Measurements from ENCODE around the gene LIN7C. TPM values are rescaled to one million over a fixed set of nuclear protein-coding genes. Genes with fewer than 3 reads are reported as not detected.

Gene LIN7C, protein sequence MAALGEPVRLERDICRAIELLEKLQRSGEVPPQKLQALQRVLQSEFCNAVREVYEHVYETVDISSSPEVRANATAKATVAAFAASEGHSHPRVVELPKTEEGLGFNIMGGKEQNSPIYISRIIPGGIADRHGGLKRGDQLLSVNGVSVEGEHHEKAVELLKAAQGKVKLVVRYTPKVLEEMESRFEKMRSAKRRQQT
- 10 to 100 TPM; 41.0 to 51.4 (median 44.4) TPM for total RNA-seq

DNA sequence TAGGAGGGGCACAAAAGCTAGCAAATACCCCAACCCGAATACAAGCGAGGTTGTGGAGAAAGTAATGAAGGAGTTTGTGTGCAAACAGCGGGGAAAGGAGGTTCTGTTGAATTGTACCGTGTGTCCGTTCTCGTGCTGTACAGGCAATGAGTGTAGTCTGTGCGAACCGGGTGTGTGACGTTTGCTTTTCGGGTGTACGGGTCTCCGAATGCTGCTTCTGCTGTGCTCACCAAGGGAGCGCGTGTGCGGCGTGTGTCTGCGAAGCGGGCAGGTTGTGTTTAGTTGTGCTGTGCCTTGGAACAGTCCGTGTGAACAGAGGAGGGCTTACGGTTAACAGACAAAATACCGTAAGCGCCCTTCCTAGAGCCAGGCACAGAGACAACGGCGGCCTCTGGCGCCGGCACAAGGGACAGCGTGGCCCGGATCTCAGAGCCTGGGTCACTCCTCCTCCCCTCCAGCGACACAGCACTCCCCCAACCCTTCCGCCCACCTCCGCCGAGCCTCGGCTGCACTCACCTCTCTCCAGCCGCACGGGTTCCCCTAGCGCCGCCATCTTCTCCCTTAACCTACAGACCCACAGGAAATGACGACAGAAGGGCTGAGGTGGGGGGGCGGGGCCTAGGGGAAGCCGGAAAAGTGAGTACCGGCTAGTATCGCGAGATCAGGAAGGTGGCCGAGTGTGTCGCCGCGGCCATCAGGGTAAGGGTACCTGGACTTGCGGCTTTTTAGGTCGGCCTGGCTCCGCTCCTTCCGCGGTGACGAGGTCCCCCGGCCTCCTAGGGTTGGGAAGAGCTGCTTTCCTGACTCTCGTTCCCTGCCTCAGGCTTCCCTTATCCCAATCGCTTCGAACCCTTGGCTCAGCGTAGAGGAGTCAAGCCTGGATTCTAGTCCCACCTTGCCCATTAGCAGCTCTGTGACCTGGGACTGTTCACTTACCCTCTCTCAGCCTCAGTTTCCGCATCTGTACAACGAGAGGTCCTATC is at the start of gene LIN7C:
Gene LIN7C (minus strand): TSS at position 570 of the 983 bp plus-strand sequence. CDS start 17 bp downstream, at position 553.
- Mint-ChIP-seq H3K9me3 (no peaks in the 10 kb centered on the region), H3K36me3 (ENCODE audit: insufficient read depth) (peaks cover 10% of the 10 kb centered on the region), H3K27me3 (ENCODE audit: low read depth) (no peaks in the 10 kb centered on the region), H3K4me3 (peak within 1 kb of the TSS; percentile 100), H3K4me1 (ENCODE audit: low read depth) (peaks cover 45% of the 10 kb centered on the region)
- peak; percentile 95 to 97 for ATAC-seq
- DNase-seq: peak; percentile 95

DNA sequence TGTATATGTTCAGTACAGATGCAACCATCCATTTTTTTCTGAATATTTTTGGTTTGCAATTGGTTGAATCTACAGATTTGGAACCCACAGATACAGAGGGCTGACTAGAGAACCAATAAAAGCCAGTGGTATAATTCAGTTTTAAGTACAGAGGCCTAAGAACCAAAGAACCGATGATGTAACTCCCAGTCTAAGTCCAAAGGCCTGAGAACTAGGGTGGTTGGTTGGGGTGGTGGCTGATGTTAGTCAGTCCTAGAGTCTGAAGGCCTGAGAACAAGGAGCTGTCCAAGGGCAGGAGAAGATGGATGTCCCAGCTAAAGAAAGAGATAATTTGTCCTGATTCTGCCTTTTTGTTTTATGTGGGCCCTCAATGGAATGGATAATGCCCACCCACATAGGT is 48.7 kb upstream of the LIN7C start:
- no peaks in the 10 kb centered on the region for H3K27me3 Mint-ChIP-seq (ENCODE audit: low read depth)
- no peak for ATAC-seq
- H3K9me3 Mint-ChIP-seq: peaks cover 3% of the 10 kb centered on the region

DNA sequence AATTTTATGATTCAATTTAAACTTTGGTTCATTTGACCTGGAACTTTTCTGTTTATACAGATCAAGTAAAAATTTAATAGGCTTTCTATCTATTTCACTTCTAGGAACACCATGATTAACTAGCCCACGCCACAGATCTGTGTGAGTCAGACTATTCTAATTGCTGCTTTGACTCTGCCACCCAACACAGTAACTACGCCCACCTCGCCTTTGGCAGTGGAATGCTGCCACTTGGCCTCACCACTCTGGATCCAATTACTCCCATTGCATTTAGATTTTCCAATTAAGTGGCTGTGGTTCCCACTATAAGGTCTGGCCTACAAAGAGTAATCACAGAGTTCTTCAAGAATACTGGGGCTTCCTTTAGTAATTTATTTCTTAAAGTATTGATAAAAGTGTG is 46.6 kb upstream of the LIN7C start:
- DNase-seq (no peak), ATAC-seq (no peak)
- Mint-ChIP-seq H3K4me1 (ENCODE audit: low read depth) (no peaks in the 10 kb centered on the region), H3K36me3 (ENCODE audit: insufficient read depth) (no peaks in the 10 kb centered on the region), H3K9me3 (no peaks in the 10 kb centered on the region), H3K27me3 (ENCODE audit: low read depth) (no peaks in the 10 kb centered on the region), H3K4me3 (no peak overlapping the region)

More for the DNA sequence above, 48.7 kb upstream of the LIN7C start:
- no peaks in the 10 kb centered on the region for H3K4me1 Mint-ChIP-seq (ENCODE audit: low read depth)
- H3K36me3 Mint-ChIP-seq (ENCODE audit: insufficient read depth): no peaks in the 10 kb centered on the region
- no peak for DNase-seq
- H3K4me3 Mint-ChIP-seq: no peak overlapping the region

DNA sequence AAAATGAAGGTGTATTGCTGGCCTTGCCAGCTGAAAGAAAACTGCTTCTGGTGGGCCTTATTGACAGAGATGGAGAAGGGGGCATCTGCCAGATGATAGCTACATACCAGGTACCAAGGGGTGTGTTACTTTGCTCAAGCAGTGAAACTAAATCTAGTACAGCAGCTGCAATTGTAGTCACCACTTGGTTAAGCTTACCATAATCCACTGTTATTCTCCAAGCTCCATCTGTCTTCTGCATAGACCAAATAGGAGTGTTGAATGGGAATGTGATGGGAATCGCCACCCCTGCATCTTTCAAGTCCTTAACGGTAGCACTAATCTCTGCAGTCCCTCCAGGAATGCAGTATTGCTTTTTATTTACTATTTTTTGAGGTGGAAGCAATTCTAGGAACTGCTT is 45.8 kb upstream of the LIN7C start:
- no peaks in the 10 kb centered on the region for H3K9me3 Mint-ChIP-seq
- no peaks in the 10 kb centered on the region for H3K36me3 Mint-ChIP-seq (ENCODE audit: insufficient read depth)
- DNase-seq: no peak
- H3K4me1 Mint-ChIP-seq (ENCODE audit: low read depth): no peaks in the 10 kb centered on the region
- H3K27me3 Mint-ChIP-seq (ENCODE audit: low read depth): no peaks in the 10 kb centered on the region
- ATAC-seq: no peak
- H3K4me3 Mint-ChIP-seq: no peak overlapping the region

DNA sequence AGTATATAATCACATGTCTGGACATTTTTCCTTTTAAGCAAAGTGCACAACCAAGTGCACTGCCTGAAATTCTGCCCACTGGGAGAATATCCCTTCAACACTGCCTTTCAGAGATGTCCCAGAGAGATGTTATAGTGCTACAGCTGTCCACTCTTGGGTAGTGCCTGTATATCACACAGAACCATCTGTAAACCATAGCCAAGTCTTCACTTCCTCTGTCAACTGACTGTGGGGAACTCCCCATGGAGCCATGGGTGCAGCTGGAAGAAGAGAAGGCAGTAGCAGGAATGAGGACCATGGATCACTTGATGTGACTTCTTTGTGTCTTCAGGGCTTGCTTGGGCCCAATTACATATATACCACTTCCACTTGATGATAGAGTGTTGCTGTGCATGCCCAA is 44.6 kb upstream of the LIN7C start:
- H3K27me3 Mint-ChIP-seq (ENCODE audit: low read depth): no peaks in the 10 kb centered on the region
- ATAC-seq (no peak), DNase-seq (no peak)
- H3K36me3 Mint-ChIP-seq (ENCODE audit: insufficient read depth): no peaks in the 10 kb centered on the region
- no peaks in the 10 kb centered on the region for H3K9me3 Mint-ChIP-seq
- H3K4me1 Mint-ChIP-seq (ENCODE audit: low read depth): no peaks in the 10 kb centered on the region
- no peak overlapping the region for H3K4me3 Mint-ChIP-seq

DNA sequence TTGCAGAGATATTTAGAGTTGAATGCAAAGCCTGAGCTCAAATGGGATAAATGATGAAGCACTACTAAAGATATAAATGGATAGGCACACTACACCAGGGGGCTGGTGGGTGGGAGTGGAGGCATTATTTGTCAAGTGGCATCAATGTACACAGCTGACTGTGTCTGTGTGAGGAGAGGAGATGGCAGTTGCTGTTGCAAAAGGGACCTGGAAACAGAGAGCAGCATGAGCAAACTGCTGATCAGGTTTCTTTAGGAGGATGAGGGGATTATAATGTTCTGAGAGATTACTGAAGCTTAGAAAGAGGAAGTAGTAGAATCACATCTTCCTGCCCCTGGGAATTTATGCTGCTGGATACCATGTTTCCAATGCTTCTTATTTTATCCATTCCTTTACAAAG is 39.4 kb upstream of the LIN7C start:
- ATAC-seq: no peak
- Mint-ChIP-seq H3K27me3 (ENCODE audit: low read depth) (no peaks in the 10 kb centered on the region), H3K9me3 (no peaks in the 10 kb centered on the region), H3K4me3 (no peak overlapping the region), H3K4me1 (ENCODE audit: low read depth) (no peaks in the 10 kb centered on the region), H3K36me3 (ENCODE audit: insufficient read depth) (peaks cover 12% of the 10 kb centered on the region)
- no peak for DNase-seq

DNA sequence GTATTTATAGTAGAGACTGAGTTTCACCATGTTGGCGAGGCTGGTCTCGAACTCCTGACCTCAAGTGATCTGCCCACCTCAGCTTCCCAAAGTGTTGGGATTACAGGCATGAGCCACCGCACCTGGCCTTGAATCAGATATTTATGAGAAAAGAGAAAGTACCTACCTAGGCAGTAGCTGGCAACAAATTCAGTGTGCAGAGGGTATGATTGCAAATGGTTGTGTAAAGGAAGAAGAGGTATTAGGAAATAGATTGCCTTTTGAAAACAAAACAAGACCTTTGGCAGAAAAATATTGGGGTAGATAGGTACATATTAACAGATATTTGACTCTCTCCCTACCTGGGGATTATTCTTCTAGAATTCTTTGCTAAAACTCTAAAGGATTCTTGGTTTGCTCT is 38.5 kb upstream of the LIN7C start:
- Mint-ChIP-seq H3K4me1 (ENCODE audit: low read depth) (no peaks in the 10 kb centered on the region), H3K27me3 (ENCODE audit: low read depth) (no peaks in the 10 kb centered on the region), H3K4me3 (no peak overlapping the region), H3K36me3 (ENCODE audit: insufficient read depth) (peaks cover 12% of the 10 kb centered on the region), H3K9me3 (no peaks in the 10 kb centered on the region)
- no peak for ATAC-seq
- DNase-seq: no peak

DNA sequence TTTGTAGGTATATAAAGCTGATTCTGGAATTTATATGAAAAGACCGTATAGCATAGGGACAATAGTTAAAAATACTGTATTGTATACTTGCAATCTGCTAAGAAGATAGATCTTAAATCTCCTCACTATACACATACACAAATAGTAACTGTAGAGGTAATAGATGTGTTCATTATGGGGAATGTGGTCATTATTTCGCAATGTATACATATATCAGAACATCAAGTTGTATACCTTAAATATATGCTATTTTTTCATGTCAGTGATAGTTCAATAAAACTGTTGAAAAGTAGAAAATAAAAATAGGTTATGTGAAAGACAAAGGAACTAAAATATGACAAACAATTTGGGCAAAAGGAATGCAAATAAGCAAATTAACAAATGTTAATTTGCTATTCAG is 35.2 kb upstream of the LIN7C start:
- ATAC-seq: no peak
- peaks cover 12% of the 10 kb centered on the region for H3K36me3 Mint-ChIP-seq (ENCODE audit: insufficient read depth)
- no peaks in the 10 kb centered on the region for H3K9me3 Mint-ChIP-seq
- H3K4me3 Mint-ChIP-seq: no peak overlapping the region
- no peaks in the 10 kb centered on the region for H3K27me3 Mint-ChIP-seq (ENCODE audit: low read depth)
- no peak for DNase-seq
- H3K4me1 Mint-ChIP-seq (ENCODE audit: low read depth): no peaks in the 10 kb centered on the region

DNA sequence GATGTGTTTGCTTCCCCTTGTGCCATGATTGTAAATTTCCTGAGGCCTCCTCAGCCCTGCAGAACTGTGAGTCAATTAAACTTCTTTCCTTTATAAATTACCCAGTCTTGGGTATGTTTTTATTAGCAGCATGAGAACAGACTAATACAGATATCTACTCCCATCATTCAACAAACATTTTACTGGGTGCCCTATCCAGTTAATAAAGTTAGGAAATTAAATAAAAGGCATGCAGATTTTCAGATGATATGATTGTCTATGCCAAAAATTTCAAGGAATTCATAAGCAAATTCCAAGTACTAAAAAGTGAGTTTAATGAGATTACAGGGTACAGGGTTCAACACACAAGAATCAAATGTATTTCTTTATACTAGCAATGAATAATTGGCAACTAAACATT is 33.5 kb upstream of the LIN7C start:
- no peak for DNase-seq
- Mint-ChIP-seq H3K4me1 (ENCODE audit: low read depth) (no peaks in the 10 kb centered on the region), H3K27me3 (ENCODE audit: low read depth) (no peaks in the 10 kb centered on the region), H3K9me3 (no peaks in the 10 kb centered on the region), H3K4me3 (no peak overlapping the region), H3K36me3 (ENCODE audit: insufficient read depth) (peaks cover 12% of the 10 kb centered on the region)
- ATAC-seq: no peak

DNA sequence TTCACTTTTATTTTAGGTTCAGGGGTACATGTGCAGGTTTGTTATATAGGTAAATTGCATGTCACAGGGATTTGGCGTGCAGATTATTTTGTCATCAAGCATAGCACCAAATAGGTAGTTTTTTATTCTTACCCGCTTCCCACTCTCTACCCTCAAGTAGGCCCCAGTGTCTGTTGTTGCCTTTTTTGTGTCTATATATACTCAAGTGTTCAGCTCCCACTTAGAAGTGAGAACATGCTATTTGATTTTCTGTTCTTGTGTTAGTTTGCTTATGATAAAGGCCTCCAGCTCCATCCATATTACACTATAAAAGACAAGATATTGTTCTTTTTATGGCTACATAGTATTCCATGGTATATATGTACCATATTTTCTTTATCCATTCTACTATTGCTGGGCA is 28.5 kb upstream of the LIN7C start:
- H3K27me3 Mint-ChIP-seq (ENCODE audit: low read depth): no peaks in the 10 kb centered on the region
- DNase-seq (no peak), ATAC-seq (no peak)
- no peaks in the 10 kb centered on the region for H3K4me1 Mint-ChIP-seq (ENCODE audit: low read depth)
- H3K9me3 Mint-ChIP-seq: no peaks in the 10 kb centered on the region
- no peak overlapping the region for H3K4me3 Mint-ChIP-seq
- no peaks in the 10 kb centered on the region for H3K36me3 Mint-ChIP-seq (ENCODE audit: insufficient read depth)

DNA sequence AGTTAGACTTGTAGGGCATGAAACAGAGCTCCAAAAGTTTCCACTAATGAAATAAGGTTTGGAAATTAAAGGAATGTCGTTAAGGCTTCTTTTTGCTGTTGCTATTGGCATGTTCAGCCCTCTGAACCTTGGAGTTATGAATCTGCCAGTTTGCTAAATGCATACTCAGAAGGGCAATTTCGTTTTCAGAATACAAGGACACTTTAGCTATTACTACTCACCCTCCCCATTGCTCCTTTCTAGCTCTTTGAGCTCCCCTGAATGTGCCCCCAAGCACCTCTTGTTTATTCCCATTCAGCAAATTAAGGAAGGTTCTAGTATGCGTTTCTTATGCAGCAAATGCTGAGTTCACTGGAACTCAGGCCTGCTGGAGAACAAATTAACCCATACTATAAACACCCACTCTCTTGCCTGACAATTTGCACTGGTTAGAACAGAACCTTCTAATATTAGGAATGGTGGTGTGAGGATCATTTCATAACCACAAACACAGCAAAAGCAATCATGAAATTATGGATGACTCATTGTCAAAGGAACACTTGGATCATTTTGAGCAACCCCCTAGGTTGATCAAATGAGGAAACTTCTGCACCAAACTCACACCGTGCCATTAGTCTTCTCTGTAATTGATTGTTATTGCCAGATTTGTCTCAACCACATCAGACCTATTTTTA is 26.2 kb upstream of the LIN7C start:
- H3K36me3 Mint-ChIP-seq (ENCODE audit: insufficient read depth): no peaks in the 10 kb centered on the region
- DNase-seq (no peak), ATAC-seq (no peak)
- H3K27me3 Mint-ChIP-seq (ENCODE audit: low read depth): peaks cover 3% of the 10 kb centered on the region
- no peaks in the 10 kb centered on the region for H3K4me1 Mint-ChIP-seq (ENCODE audit: low read depth)
- no peak overlapping the region for H3K4me3 Mint-ChIP-seq
- H3K9me3 Mint-ChIP-seq: no peaks in the 10 kb centered on the region

DNA sequence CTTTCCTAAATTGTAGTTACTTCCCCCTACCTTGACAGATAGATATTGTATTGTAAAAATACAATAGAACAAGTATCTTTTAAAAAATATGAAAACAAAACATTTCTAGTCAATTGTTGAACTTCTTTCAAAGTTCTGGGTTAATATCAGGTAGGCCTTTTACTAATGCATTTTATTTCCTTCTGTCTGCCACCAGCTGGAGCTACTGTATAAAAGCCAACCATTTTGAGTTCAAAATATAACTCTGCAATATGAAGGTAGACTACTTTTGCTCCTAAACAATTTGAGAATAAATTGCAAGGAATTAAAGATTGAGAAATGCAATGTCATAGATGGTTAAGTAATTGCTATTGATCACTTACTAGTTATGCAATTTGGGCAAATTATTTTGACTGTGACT is 22.1 kb upstream of the LIN7C start:
- DNase-seq: no peak
- H3K4me1 Mint-ChIP-seq (ENCODE audit: low read depth): no peaks in the 10 kb centered on the region
- ATAC-seq: no peak
- H3K36me3 Mint-ChIP-seq (ENCODE audit: insufficient read depth): no peaks in the 10 kb centered on the region
- H3K4me3 Mint-ChIP-seq: no peak overlapping the region
- H3K9me3 Mint-ChIP-seq: no peaks in the 10 kb centered on the region
- H3K27me3 Mint-ChIP-seq (ENCODE audit: low read depth): peaks cover 3% of the 10 kb centered on the region

DNA sequence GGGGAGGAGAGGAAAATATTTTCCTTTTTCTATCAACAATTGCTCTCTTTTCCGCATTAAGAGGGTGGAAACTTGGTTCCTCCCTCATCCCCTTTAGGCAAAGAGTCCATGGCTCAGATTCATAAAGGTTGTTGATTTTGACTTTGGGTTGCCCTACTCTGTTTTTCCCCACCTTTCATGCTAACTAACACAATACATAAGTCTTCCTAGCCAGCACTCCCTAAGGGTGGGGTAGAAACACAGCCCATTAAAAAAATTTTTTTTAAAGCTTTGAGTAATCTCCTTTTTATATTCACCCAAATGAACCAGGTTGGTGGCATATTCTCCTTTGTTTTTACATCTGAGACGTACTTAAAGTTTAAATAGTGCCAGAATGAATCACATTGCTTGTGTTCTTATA is 20.0 kb upstream of the LIN7C start:
- ATAC-seq (no peak), DNase-seq (no peak)
- Mint-ChIP-seq H3K9me3 (no peaks in the 10 kb centered on the region), H3K4me3 (no peak overlapping the region), H3K4me1 (ENCODE audit: low read depth) (no peaks in the 10 kb centered on the region), H3K27me3 (ENCODE audit: low read depth) (peaks cover 3% of the 10 kb centered on the region), H3K36me3 (ENCODE audit: insufficient read depth) (no peaks in the 10 kb centered on the region)

DNA sequence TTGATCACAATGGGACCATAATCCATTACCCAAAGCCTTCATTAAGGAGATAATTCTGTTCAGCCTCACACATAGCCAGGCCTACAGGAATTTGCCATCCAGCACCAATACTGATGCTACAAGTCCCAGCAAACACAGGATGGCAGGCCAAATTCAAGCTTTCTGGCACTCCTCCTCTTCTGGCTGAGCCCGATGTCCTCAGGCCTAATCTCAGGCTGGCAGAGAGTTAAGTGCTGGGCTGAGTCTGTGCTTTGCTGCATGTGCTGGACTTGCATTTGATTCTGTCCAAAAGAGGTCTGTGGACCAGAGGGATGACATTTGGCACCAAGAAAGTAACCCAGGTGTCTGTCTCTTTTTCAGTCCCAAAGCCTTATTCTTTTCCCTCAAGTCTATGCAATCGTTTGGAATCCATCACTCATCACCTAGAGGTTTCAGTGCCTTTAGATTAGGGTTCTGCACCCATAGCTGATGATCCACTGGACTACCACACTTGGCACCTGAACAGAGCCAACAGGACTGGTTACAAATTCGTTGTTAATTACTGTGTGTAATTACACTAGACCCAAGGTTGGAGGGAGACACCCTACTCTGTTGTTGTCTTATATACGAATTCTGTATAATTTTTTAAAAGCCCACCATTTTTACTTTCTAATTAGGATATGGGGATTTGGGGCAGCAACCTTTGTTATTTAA is 19.4 kb upstream of the LIN7C start:
- H3K36me3 Mint-ChIP-seq (ENCODE audit: insufficient read depth): no peaks in the 10 kb centered on the region
- no peaks in the 10 kb centered on the region for H3K4me1 Mint-ChIP-seq (ENCODE audit: low read depth)
- H3K9me3 Mint-ChIP-seq: no peaks in the 10 kb centered on the region
- no peak overlapping the region for H3K4me3 Mint-ChIP-seq
- peaks cover 3% of the 10 kb centered on the region for H3K27me3 Mint-ChIP-seq (ENCODE audit: low read depth)
- DNase-seq: no peak
- ATAC-seq: no peak

Measured in activated T-cell treated with anti-CD3 and anti-CD28 coated beads, Interleukin-2, amount 50 U/mL, for 4 hours (primary cell).